ENCODE results near the gene THEMIS. TPM values are rescaled to one million over a fixed set of nuclear protein-coding genes. Genes with fewer than 3 reads are reported as not detected.
"Not testable (repeated sequence)": the region's sequence is repeated elsewhere in the genome, so short reads cannot be mapped to it uniquely, and the experiment has no call there.

The THEMIS gene
- total RNA-seq, 1 donor, result under 0.01 TPM

- no peak for DNase-seq (ENCODE audit: low read depth in 2 of 3, low spot score in 2 of 3)
Observed at GRCh38 chr6:127917766-127918165, 16.9 kb upstream of the THEMIS start.

- DNase-seq (ENCODE audit: low read depth in 2 of 3, low spot score in 2 of 3), result no peak
Observed at GRCh38 chr6:127914240-127914639, 13.4 kb upstream of the THEMIS start.

DNA sequence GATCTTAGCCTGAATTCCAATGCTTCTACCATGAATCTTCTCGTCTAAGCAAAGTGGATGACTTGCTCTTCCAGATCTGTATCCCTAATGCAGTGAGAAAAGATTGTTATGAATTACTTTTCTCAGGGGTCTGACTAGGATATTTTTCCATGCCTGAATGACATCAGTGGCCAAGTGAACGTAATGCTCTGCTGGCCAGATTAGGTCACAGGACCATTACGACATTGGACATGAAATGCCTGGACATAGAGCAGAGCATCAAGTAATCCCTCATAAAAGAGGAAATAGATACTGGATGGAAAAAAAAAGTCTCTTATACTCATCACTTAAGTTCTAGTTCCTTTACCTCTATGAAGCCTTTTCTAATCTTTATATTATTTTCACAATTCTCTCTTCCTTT is 12.1 kb upstream of the THEMIS start:
- DNase-seq (ENCODE audit: low read depth in 2 of 3, low spot score in 2 of 3), result no peak

GRCh38 chr6:127907960-127908640 is 7.2 kb upstream of the THEMIS start:
- DNase-seq (ENCODE audit: low read depth in 2 of 3, low spot score in 2 of 3), result no peak

- no peak for DNase-seq (ENCODE audit: low read depth in 2 of 3, low spot score in 2 of 3)
Observed at GRCh38 chr6:127904160-127904559, 3.3 kb upstream of the THEMIS start.

DNA sequence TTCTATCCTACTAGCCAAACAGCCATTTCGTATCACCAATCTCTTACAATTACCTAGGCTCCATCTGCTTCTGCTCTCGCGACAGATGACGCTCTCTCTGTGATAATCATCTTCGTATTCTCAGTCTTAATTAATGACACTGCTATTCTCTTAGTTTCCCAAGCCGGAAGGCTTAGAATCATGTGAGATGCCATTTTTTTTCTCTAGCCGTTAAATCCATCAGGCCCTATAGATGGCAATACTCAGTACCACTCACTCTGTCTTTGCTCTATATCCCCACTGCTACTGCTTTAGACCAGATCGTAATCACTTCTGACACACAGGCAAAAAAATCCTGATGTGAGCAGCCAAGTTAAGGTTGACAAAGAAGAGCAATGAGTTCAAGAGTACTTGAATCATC is 2.1 kb upstream of the THEMIS start:
- no peak for DNase-seq (ENCODE audit: low read depth in 2 of 3, low spot score in 2 of 3)

DNA sequence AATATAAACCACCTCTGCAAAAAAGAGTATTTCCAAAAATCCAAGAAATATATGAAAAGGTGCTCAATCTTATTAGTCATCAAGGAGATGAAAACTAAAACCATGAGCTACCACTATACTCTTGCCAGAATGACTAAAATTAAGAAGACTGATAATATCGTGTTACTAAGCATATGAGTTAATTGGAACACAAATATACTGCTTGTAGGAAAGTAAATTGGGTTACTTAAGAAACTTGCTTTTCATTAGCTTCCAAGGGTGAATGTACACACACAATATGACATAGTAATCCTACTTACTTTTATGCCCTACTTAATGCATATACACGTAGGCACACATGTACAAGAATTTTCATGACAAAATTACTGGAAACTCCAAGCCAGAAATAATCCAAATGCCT is 3.4 kb downstream of the THEMIS start:
- no peak for DNase-seq (ENCODE audit: low read depth in 2 of 3, low spot score in 2 of 3)

- no peak for DNase-seq (ENCODE audit: low read depth in 2 of 3, low spot score in 2 of 3)
Observed at GRCh38 chr6:127894051-127894450, 6.8 kb downstream of the THEMIS start.

DNA sequence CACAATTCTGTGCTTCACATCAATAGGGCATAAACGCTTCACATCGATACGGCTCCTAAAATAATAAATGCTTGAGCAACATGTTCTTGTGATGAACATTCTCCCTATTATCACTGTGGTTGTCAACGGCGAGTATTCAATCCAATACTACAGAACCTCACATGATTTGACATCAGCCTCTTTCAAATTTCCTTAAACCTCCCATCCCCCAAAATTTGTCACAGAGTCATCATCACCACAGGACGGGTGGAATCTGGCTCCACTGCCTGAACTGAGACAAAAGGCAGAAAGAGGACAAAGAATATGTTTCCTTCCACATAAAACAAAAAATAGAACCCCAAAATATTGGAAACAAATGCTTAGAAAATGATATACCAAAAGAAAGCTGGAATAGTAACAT is 7.3 kb downstream of the THEMIS start:
- DNase-seq (ENCODE audit: low read depth in 2 of 3, low spot score in 2 of 3), result no peak

DNA sequence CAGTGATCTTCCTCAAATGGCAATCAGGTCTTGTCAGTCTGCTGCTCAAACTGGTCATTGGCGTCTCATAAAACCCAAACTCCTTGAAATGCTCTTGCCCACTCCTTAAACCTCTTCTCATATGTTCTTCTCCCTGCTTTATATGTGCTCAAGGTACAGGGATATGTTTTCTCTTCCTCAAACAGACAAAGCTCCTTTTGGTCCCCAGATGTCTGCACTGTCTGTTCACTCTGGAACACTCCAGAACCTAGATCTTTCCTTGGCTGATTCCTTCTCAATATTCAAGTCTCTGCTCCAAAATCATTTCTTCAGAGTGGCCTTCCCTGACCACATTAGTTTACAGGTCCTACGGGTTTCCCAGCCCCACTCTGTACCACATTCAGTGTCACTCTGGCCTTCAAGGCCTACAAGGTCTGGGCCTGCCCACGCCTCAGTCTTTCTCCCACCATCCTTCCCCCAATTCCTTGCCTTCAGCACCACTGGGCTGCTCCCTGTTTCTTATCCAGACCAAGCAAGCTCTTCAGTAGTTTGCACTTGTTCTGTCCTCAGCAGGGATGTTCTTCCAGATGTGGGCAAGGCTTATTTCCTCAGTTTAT is 9.0 kb downstream of the THEMIS start:
- DNase-seq (ENCODE audit: low read depth in 2 of 3, low spot score in 2 of 3), result no peak

DNA sequence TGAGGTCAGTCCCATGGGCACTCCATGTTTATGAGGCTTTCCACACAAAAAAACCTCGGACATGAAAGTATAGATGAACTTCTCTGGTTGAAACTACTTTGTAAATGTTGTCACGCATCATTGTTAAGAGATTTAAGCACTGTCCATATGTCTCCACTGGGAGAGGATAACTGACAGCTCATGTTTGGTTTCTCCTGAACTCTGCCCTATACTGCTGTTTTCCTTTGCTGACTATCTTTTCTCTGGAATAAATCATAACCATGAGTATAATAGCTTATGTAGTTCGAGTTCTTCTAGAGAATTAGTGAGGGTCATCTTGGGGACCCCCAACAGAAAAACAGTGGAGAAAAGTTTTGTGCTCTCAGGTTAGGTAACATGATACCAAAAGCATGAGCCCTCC is 14.3 kb downstream of the THEMIS start:
- DNase-seq (ENCODE audit: low read depth in 2 of 3, low spot score in 2 of 3), result no peak

GRCh38 chr6:127884134-127884533 is 16.7 kb downstream of the THEMIS start:
- no peak for DNase-seq (ENCODE audit: low read depth in 2 of 3, low spot score in 2 of 3)

- not testable (repeated sequence) for DNase-seq (ENCODE audit: low read depth in 2 of 3, low spot score in 2 of 3)
Observed at GRCh38 chr6:127881949-127882348, 18.9 kb downstream of the THEMIS start.

- DNase-seq (ENCODE audit: low read depth in 2 of 3, low spot score in 2 of 3), result peak in 2 of 3 donors; percentile 15 to 67
Observed at GRCh38 chr6:127880429-127880828, 20.4 kb downstream of the THEMIS start.

DNA sequence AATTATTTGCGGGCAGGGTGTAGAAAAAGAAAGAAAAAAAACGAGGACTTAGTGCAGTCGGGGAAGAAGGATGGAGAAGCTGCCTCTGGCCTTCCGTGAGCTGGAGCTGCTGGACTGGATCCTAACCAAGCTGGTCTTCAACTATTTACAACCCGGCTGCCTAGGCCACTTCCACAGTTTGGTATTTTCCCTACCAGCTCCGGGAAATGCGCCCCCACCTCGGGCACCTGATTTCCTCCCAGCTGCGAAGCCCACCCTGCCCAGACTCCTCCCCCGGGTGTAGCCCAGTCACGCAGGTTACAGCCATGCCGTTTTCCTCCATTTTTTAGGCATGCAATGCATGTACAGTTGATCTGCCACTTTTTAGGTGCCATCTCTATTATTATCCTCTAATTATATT is 21.2 kb downstream of the THEMIS start:
- peak in 2 of 3 donors; percentile 13 to 15 for DNase-seq (ENCODE audit: low read depth in 2 of 3, low spot score in 2 of 3)

GRCh38 chr6:127878115-127878514 is 22.7 kb downstream of the THEMIS start:
- DNase-seq (ENCODE audit: low read depth in 2 of 3, low spot score in 2 of 3), result no peak

DNA sequence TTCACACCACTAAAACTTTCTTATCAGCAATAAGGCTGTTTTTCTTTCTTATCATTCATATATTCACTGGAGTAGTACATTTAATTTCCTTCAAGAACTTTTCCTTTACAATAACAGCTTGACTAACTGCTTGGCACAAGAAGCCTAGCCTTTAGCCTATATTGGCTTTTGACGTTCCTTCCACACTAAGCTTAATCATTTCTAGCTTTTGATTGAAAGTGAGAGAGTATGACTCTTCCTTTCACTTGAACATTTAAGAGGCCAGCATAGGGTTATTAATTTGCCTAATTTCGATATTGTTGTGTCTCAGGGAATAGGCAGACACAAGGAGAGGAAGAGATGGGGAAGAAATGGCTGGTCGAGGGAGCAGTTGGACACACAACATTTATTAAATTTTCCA is 23.6 kb downstream of the THEMIS start:
- DNase-seq (ENCODE audit: low read depth in 2 of 3, low spot score in 2 of 3), result no peak

DNA sequence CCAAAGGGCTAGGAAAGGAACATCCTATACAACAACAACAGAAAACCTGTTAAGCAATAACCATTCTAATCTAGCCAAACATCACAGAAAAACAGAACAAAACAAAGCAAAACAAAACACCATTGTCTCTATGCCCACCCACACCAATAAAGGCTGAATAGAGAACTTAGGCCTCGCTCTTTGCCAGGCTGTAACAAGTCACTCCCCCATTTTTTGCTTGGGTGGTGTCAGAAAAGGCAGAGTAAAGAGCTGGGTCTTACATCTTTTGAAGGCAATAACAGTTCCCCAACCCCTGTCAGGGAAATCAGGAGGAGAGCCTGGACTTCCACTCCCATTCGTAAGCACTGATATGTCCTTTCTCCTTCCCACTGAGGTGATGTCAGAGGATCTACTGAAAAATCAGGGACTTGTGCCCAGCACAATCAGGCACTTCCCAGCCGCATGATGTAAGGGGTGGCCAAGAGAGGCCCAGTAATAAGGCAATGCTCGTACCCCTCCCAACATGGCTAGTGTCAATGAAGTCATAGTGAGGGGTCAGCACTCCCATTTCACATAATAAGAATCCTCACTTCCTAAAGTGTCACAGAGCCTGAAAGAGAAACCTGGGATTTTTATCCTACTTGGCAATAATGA is 31.0 kb downstream of the THEMIS start:
- no peak for DNase-seq (ENCODE audit: low read depth in 2 of 3, low spot score in 2 of 3)

DNA sequence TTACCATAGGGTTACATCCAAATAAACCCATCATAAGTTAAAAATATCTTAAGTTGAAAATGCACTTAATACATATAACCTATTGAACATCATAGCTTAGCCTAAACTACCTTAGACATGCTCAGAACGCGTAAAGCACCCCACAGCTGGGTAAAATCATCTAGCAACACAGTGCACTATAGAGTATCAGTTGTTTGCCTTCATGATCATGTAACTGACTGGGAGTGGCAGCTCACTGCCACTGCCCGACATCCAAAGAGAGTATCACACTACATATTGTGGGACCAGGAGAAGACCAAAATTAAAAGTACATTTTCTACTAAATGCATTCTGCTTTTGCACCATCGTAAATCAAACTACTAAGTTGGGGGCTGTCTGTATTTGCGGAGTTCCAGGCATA is 31.7 kb downstream of the THEMIS start:
- DNase-seq (ENCODE audit: low read depth in 2 of 3, low spot score in 2 of 3), result no peak

GRCh38 chr6:127868338-127868737 is 32.5 kb downstream of the THEMIS start:
- DNase-seq (ENCODE audit: low read depth in 2 of 3, low spot score in 2 of 3), result no peak

DNA sequence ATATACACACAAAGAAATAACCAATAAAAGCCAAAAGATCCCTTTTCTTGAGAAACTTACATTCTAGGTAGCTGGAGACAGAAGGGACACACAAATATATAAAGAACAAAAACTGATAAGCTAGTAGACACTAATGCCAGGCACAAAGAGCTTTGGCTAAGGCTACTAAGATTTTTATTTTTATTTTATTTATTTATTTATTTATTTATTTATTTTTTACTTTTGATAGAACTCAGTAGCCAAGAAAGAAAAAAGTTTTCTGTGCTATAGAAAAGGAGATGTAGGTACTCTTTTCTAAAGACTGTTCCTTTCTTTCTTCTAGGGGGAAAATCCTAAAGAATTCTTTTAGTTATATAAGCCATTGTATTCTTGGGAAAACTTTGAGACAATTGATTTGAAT is 34.1 kb downstream of the THEMIS start:
- no peak for DNase-seq (ENCODE audit: low read depth in 2 of 3, low spot score in 2 of 3)

DNA sequence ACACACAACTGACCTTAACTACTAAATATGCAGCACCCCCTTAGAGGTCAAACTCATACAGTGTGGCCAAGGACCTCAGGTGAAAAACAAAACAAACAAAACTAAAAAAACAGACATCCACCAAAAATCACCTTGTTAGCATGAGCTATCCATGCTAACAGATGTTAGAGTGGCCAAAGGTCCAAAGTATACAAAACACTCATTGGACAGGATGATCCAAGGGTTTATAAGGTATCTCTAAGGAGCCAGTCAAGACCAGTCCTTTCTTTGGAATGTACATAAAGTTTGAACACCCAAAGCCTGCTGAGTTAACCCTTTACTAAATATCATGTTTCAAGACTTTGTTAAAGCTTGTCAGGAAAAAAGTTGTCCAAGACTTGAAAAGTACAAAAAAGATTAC is 35.8 kb downstream of the THEMIS start:
- DNase-seq (ENCODE audit: low read depth in 2 of 3, low spot score in 2 of 3), result no peak
